Measurements from ENCODE around the gene SLIT1.

Gene SLIT1

GRCh38 chr10:97065686-97066660 lies 119.8 kb downstream of the SLIT1 start:
- DNase-seq (ENCODE audit: low read depth) = no peak
- in situ Hi-C loops (cut with HindIII; ENCODE audit: low sequenced_read_pairs) = no loop called here
- no peak overlapping the region for H3K4me3 ChIP-seq (ENCODE audit: low read depth, low read length)
- TF ChIP-seq CTCF (IDR thresholded peaks at IDR 0.05; ENCODE audit: low read depth, low read length, missing control alignments) = no peak

GRCh38 chr10:97065128-97065527 lies 120.6 kb downstream of the SLIT1 start:
- no peak for TF ChIP-seq CTCF (IDR thresholded peaks at IDR 0.05; ENCODE audit: low read depth, low read length, missing control alignments)
- no peak for DNase-seq (ENCODE audit: low read depth)
- in situ Hi-C loops (cut with HindIII; ENCODE audit: low sequenced_read_pairs) = no loop called here
- H3K4me3 ChIP-seq (ENCODE audit: low read depth, low read length) = no peak overlapping the region

GRCh38 chr10:97063983-97064837 lies 121.5 kb downstream of the SLIT1 start:
- in situ Hi-C loops (cut with HindIII; ENCODE audit: low sequenced_read_pairs) = no loop called here
- no peak overlapping the region for H3K4me3 ChIP-seq (ENCODE audit: low read depth, low read length)
- TF ChIP-seq CTCF (IDR thresholded peaks at IDR 0.05; ENCODE audit: low read depth, low read length, missing control alignments) = no peak
- no peak for DNase-seq (ENCODE audit: low read depth)

- no peak for TF ChIP-seq CTCF (IDR thresholded peaks at IDR 0.05; ENCODE audit: low read depth, low read length, missing control alignments)
- DNase-seq (ENCODE audit: low read depth) = no peak
- in situ Hi-C loops (cut with HindIII; ENCODE audit: low sequenced_read_pairs) = no loop called here
- no peak overlapping the region for H3K4me3 ChIP-seq (ENCODE audit: low read depth, low read length)
These were observed 122.3 kb downstream of the SLIT1 start for GRCh38 chr10:97063271-97063982.

GRCh38 chr10:97062456-97062855 lies 123.3 kb downstream of the SLIT1 start:
- DNase-seq (ENCODE audit: low read depth) = no peak
- TF ChIP-seq CTCF (IDR thresholded peaks at IDR 0.05; ENCODE audit: low read depth, low read length, missing control alignments) = no peak
- no peak overlapping the region for H3K4me3 ChIP-seq (ENCODE audit: low read depth, low read length)
- in situ Hi-C loops (cut with HindIII; ENCODE audit: low sequenced_read_pairs) = no loop called here

- no peak for DNase-seq (ENCODE audit: low read depth)
- in situ Hi-C loops (cut with HindIII; ENCODE audit: low sequenced_read_pairs) = no loop called here
- no peak overlapping the region for H3K4me3 ChIP-seq (ENCODE audit: low read depth, low read length)
- TF ChIP-seq CTCF (IDR thresholded peaks at IDR 0.05; ENCODE audit: low read depth, low read length, missing control alignments) = no peak
These were observed 123.7 kb downstream of the SLIT1 start for GRCh38 chr10:97062046-97062445.
